ENCODE results near the gene YPEL2. TPM values are rescaled to one million over a fixed set of nuclear protein-coding genes. Genes with fewer than 3 reads are reported as not detected.

The YPEL2 gene
- total RNA-seq, 1 donor from 2014 or later: 2.7 TPM

DNA sequence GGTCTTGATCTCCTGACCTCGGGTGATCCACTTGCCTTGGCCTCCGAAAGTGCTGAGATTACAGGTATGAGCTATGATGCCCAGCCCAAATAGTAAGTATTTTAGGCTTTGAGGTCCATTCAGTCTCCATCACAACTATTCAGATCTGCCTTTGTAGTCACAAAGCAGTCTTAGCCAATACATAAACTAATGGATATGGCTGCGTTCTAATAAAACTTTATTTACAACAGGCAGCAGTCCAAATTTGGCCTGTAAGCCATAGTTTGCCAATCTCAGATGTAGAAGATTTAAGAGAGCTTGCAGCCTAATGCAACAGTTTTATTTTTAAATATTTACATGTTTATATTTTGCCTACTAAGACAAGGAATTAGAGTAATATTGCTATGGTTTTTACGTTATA, 111.7 kb downstream of the YPEL2 start:
- peaks cover 6% of the 10 kb centered on the region for H3K4me1 Mint-ChIP-seq
- H3K36me3 Mint-ChIP-seq (ENCODE audit: low read depth): no peaks in the 10 kb centered on the region
- TF ChIP-seq, protein P1, sequence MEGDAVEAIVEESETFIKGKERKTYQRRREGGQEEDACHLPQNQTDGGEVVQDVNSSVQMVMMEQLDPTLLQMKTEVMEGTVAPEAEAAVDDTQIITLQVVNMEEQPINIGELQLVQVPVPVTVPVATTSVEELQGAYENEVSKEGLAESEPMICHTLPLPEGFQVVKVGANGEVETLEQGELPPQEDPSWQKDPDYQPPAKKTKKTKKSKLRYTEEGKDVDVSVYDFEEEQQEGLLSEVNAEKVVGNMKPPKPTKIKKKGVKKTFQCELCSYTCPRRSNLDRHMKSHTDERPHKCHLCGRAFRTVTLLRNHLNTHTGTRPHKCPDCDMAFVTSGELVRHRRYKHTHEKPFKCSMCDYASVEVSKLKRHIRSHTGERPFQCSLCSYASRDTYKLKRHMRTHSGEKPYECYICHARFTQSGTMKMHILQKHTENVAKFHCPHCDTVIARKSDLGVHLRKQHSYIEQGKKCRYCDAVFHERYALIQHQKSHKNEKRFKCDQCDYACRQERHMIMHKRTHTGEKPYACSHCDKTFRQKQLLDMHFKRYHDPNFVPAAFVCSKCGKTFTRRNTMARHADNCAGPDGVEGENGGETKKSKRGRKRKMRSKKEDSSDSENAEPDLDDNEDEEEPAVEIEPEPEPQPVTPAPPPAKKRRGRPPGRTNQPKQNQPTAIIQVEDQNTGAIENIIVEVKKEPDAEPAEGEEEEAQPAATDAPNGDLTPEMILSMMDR (conservative IDR thresholded peaks at IDR 0.05): no peak
- no peaks in the 10 kb centered on the region for H3K9me3 Mint-ChIP-seq
- no peak for DNase-seq (ENCODE audit: low read depth, low spot score)
- H3K27me3 Mint-ChIP-seq (ENCODE audit: low read depth): peaks cover 3% of the 10 kb centered on the region
- no peak overlapping the region for H3K27ac Mint-ChIP-seq (ENCODE audit: unreplicated experiment)
- no peak overlapping the region for H3K4me3 Mint-ChIP-seq

Small RNA genes lying within 50 kb of the gene (microRNA-seq; reads per million reads assigned to microRNA genes)
- gene MIR4729: not detected

Other genes starting within 250 kb of the YPEL2 start
- gene TRIM37, start 224.8 kb upstream of the YPEL2 start, total RNA-seq: 38.6 and 39.0 TPM in 2 replicates
- gene SKA2, start 176.5 kb upstream of the YPEL2 start, total RNA-seq: 119 and 128 TPM in 2 replicates
- 77.2 and 78.8 TPM in 2 replicates for gene PRR11, start 175.9 kb upstream of the YPEL2 start, total RNA-seq
- gene SMG8, start 121.6 kb upstream of the YPEL2 start, total RNA-seq: 21.2 and 22.9 TPM in 2 replicates
- 10.7 and 13.4 TPM in 2 replicates for gene GDPD1, start 111.1 kb upstream of the YPEL2 start, total RNA-seq
- gene DHX40, start 234.0 kb downstream of the YPEL2 start, total RNA-seq: 52.2 and 54.0 TPM in 2 replicates